HepG2 (cell line): ENCODE data around the gene ATXN1L. TPM values are rescaled to one million over a fixed set of nuclear protein-coding genes. Genes with fewer than 3 reads are reported as not detected.

Source experiments
- E2F1 ChIP-seq: sonication (generic); formaldehyde crosslinking; IDR thresholded peaks from 2 replicates; pipeline ENCODE4 v1.5.0; 2020; ENCODE audit warnings: missing genetic modification reagents
- FOXJ3 ChIP-seq: sonication (generic); formaldehyde crosslinking; IDR thresholded peaks from 2 replicates; pipeline ENCODE4 v1.4.0; 2020; ENCODE audit warnings: missing genetic modification reagents, mild to moderate bottlenecking, borderline replicate concordance
- GABPB1 ChIP-seq: IDR thresholded peaks from 2 replicates; pipeline ENCODE4 v1.6.1; 2016; ENCODE audit warnings: mild to moderate bottlenecking, missing genetic modification reagents, moderate library complexity, missing compliant biosample characterization
- KDM5A ChIP-seq: fragments of 200-600 bp; sonication (generic); IDR thresholded peaks from 2 replicates; pipeline ENCODE4 v1.7.0; 2018; ENCODE audit warnings: antibody characterized with exemption, mild to moderate bottlenecking, low read length, borderline replicate concordance
- LRRFIP1 ChIP-seq: sonication (generic); formaldehyde crosslinking; conservative IDR thresholded peaks from 2 replicates; pipeline ENCODE4 v1.4.0; 2020; ENCODE audit warnings: missing genetic modification reagents
- MXD1 ChIP-seq: sonication (generic); formaldehyde crosslinking; IDR thresholded peaks from 2 replicates; pipeline ENCODE4 v1.4.0; 2020; ENCODE audit warnings: mild to moderate bottlenecking, missing genetic modification reagents
- MYC ChIP-seq: sonication (generic); formaldehyde crosslinking; IDR thresholded peaks from 2 replicates; pipeline ENCODE4 v1.9.0; 2021; ENCODE audit warnings: missing genetic modification reagents, borderline replicate concordance
- NFE2 ChIP-seq: sonication (generic); formaldehyde crosslinking; IDR thresholded peaks from 2 replicates; pipeline ENCODE4 v1.4.0; 2020; ENCODE audit warnings: missing genetic modification reagents
- NFKBIZ ChIP-seq: IDR thresholded peaks from 2 replicates; pipeline ENCODE4 v1.6.1; 2018; ENCODE audit warnings: missing genetic modification reagents, missing compliant biosample characterization
- NONO ChIP-seq, 2 experiments: fragments of 450-650 bp in 1 of 2; sonication (generic) in 1 of 2; formaldehyde crosslinking in 1 of 2; IDR thresholded peaks in 1 of 2; conservative IDR thresholded peaks in 1 of 2; 2 replicates each; pipeline versions ENCODE4 v1.6.1 to v1.8.0; 2017 to 2022; ENCODE audit warnings: mild to moderate bottlenecking in 1 of 2, missing genetic modification reagents in 1 of 2, moderate library complexity in 1 of 2
- PAF1 ChIP-seq: IDR thresholded peaks from 2 replicates; pipeline ENCODE4 v1.6.1; 2016; ENCODE audit warnings: missing genetic modification reagents, missing compliant biosample characterization
- PAWR ChIP-seq: sonication (generic); formaldehyde crosslinking; IDR thresholded peaks from 2 replicates; pipeline ENCODE4 v1.4.0; 2020; ENCODE audit warnings: missing genetic modification reagents, mild to moderate bottlenecking, borderline replicate concordance
- RFXANK ChIP-seq: IDR thresholded peaks from 2 replicates; pipeline ENCODE4 v1.6.1; 2016
- SP4 ChIP-seq: sonication (generic); formaldehyde crosslinking; IDR thresholded peaks from 2 replicates; pipeline ENCODE4 v1.8.1; 2023; ENCODE audit warnings: mild to moderate bottlenecking, missing genetic modification reagents
- TRAFD1 ChIP-seq: sonication (generic); formaldehyde crosslinking; IDR thresholded peaks from 2 replicates; pipeline ENCODE4 v1.5.1; 2020; ENCODE audit warnings: missing genetic modification reagents, mild to moderate bottlenecking, borderline replicate concordance
- ZBTB3 ChIP-seq: sonication (generic); formaldehyde crosslinking; IDR thresholded peaks from 2 replicates; pipeline ENCODE4 v1.4.0; 2020; ENCODE audit warnings: low read depth, mild to moderate bottlenecking, moderate library complexity, missing genetic modification reagents, borderline replicate concordance
- ZBTB7B ChIP-seq: sonication (generic); formaldehyde crosslinking; IDR thresholded peaks from 2 replicates; pipeline ENCODE4 v1.4.0; 2020; ENCODE audit warnings: missing genetic modification reagents
- ZNF17 ChIP-seq: sonication (generic); formaldehyde crosslinking; IDR thresholded peaks from 2 replicates; pipeline ENCODE4 v1.5.0; 2020; ENCODE audit warnings: mild to moderate bottlenecking, missing genetic modification reagents
- ZNF205 ChIP-seq: IDR thresholded peaks from 2 replicates; pipeline ENCODE4 v1.6.1; 2018; ENCODE audit warnings: missing biosample characterization, missing genetic modification reagents
- ZNF253 ChIP-seq: sonication (generic); formaldehyde crosslinking; IDR thresholded peaks from 2 replicates; pipeline ENCODE4 v1.8.0; 2022; ENCODE audit warnings: mild to moderate bottlenecking, missing genetic modification reagents, borderline replicate concordance
- ZNF468 ChIP-seq: sonication (generic); formaldehyde crosslinking; IDR thresholded peaks from 2 replicates; pipeline ENCODE4 v1.8.0; 2022; ENCODE audit warnings: mild to moderate bottlenecking, moderate library complexity, missing genetic modification reagents
- ZNF713 ChIP-seq: sonication (generic); formaldehyde crosslinking; IDR thresholded peaks from 2 replicates; pipeline ENCODE4 v1.4.0; 2020; ENCODE audit warnings: mild to moderate bottlenecking, missing genetic modification reagents
- ZNF75D ChIP-seq: sonication (generic); formaldehyde crosslinking; IDR thresholded peaks from 2 replicates; pipeline ENCODE4 v1.8.1; 2023; ENCODE audit warnings: missing genetic modification reagents, mild to moderate bottlenecking, borderline replicate concordance
- ZSCAN31 ChIP-seq: sonication (generic); formaldehyde crosslinking; IDR thresholded peaks from 2 replicates; pipeline ENCODE4 v1.5.0; 2020; ENCODE audit warnings: low read depth, mild to moderate bottlenecking, missing genetic modification reagents
- polyA plus RNA-seq, 8 experiments: library from polyadenylated mRNA; depleted of rRNA in 3 of 8; stranded (reverse) in 7 of 8; unstranded in 1 of 8; fragments of >200 nt; fragmentation: Illumina TruSeq in 4 of 8; extraction: Trizol in 4 of 8; gene quantifications; 2 replicates each; pipeline versions ENCODE4 v1.2.1 to v1.2.3, GENCODE V29; 2011 to 2016; ENCODE audit warnings: low read depth in 4 of 8, missing spikeins in 1 of 8, mixed read lengths in 1 of 8; ENCODE audit not compliant: insufficient read depth in 1 of 8
- total RNA-seq, 5 experiments: library from RNA; depleted of rRNA; stranded (reverse); fragments of >200 nt; fragmentation: Illumina TruSeq; extraction: Trizol; gene quantifications; 2 replicates each; pipeline ENCODE4 v1.2.3, GENCODE V29; 2016; ENCODE audit warnings: low read depth in 1 of 5

Gene ATXN1L
- total and polyA plus RNA-seq, 2 of the 13 experiments (the other 11 are each of a cell fraction or from before 2014, with no cell fraction given), result 20.0 to 22.4 TPM

- TF ChIP-seq ZBTB7B (CRISPR knock-in tag), result peak; percentile 87
- TF ChIP-seq NFE2, result 0 out of 2 replicates have a peak, but pooled peaks have one; percentile 7
- TF ChIP-seq ZNF75D (CRISPR knock-in tag), result 0 out of 2 replicates have a peak, but pooled peaks have one; percentile 56
- TF ChIP-seq ZNF253 (CRISPR knock-in tag), result peak; percentile 96
- TF ChIP-seq LRRFIP1 (CRISPR knock-in tag), result 0 out of 2 replicates have a peak, but pooled peaks have one; percentile 74
- TF ChIP-seq MYC (CRISPR knock-in tag), result peak; percentile 99
- no peak for TF ChIP-seq NONO (IDR thresholded peaks at IDR 0.05)
- TF ChIP-seq NONO (CRISPR knock-in tag; conservative IDR thresholded peaks at IDR 0.05), result peak; percentile 97
- peak; percentile 93 for TF ChIP-seq GABPB1 (CRISPR knock-in tag)
- TF ChIP-seq E2F1, result peak; percentile 94
- TF ChIP-seq PAF1, result 0 out of 2 replicates have a peak, but pooled peaks have one; percentile 23
- peak; percentile 93; the same call in 1 of the 2 replicates for TF ChIP-seq NFKBIZ (CRISPR knock-in tag)
- peak; percentile 57; the same call in 1 of the 2 replicates for TF ChIP-seq ZNF468 (CRISPR knock-in tag)
- no peak for TF ChIP-seq ZNF713 (CRISPR knock-in tag)
- peak; percentile 86 for TF ChIP-seq ZNF205 (CRISPR knock-in tag)
- TF ChIP-seq PAWR, result peak; percentile 90; the same call in 1 of the 2 replicates
- TF ChIP-seq MXD1, result peak; percentile 94
- peak; percentile 97 for TF ChIP-seq FOXJ3 (CRISPR knock-in tag)
- no peak; the same call in 1 of the 2 replicates for TF ChIP-seq TRAFD1 (CRISPR knock-in tag)
- TF ChIP-seq RFXANK (CRISPR knock-in tag), result peak; percentile 87
- TF ChIP-seq KDM5A, result no peak
- peak; percentile 100 for TF ChIP-seq SP4 (CRISPR knock-in tag)
- peak; percentile 86; the same call in 1 of the 2 replicates for TF ChIP-seq ZNF17
- TF ChIP-seq ZSCAN31 (CRISPR knock-in tag), result peak; percentile 98
- TF ChIP-seq ZBTB3, result peak; percentile 67; the same call in 1 of the 2 replicates
Measured at GRCh38 chr16:71894921-71895678, 49.3 kb downstream of the ATXN1L start, which contains the start of gene IST1 (continued).
